T-helper 2 cell treated with Interferon-gamma antibody and Interleukin-4, amounts not matched to agents 100 ng/mL and 5 ng/mL, for 36 hours (primary cell): ENCODE data around the gene ADAMTSL2. TPM values are rescaled to one million over a fixed set of nuclear protein-coding genes. Genes with fewer than 3 reads are reported as not detected.

Source experiments
- intact Hi-C: fragments of 100-400 bp; cut with micrococcal nuclease; formaldehyde crosslinking; loops from one replicate; pipeline ENCODE4 v1.15.1; 2023
- total RNA-seq: library from RNA; stranded (reverse); gene quantifications from 2 replicates; pipeline ENCODE4 v1.2.3, GENCODE V29; 2022

The ADAMTSL2 gene
- total RNA-seq, 1 donor from 2014 or later, result not detected

- intact Hi-C loops, result no loop called here
Observed at GRCh38 chr9:133585481-133586351, 51.2 kb downstream of the ADAMTSL2 start.

- intact Hi-C loops, result no loop called here
Observed at GRCh38 chr9:133587051-133587450, 52.5 kb downstream of the ADAMTSL2 start.

- intact Hi-C loops, result no loop called here
Observed at GRCh38 chr9:133587466-133587865, 53.0 kb downstream of the ADAMTSL2 start.

- intact Hi-C loops, result no loop called here
Observed at GRCh38 chr9:133589454-133590227, 55.1 kb downstream of the ADAMTSL2 start.

- intact Hi-C loops, result no loop called here
Observed at GRCh38 chr9:133590231-133590855, 55.8 kb downstream of the ADAMTSL2 start.

GRCh38 chr9:133591116-133591910, 56.8 kb downstream of the ADAMTSL2 start:
- intact Hi-C loops, result no loop called here

GRCh38 chr9:133591985-133592384, 57.5 kb downstream of the ADAMTSL2 start:
- intact Hi-C loops, result loop anchor here (2.0 kb wide), 1 partner anchor 135 kb away; no protein-coding TSS in a partner anchor

- intact Hi-C loops, result loop anchor here (2.0 kb wide), 1 partner anchor 134 kb away; no protein-coding TSS in a partner anchor
Observed at GRCh38 chr9:133592731-133593409, 58.4 kb downstream of the ADAMTSL2 start.

- intact Hi-C loops, result loop anchor here (2.0 kb wide), 1 partner anchor 133 kb away; no protein-coding TSS in a partner anchor
Observed at GRCh38 chr9:133593587-133594253, 59.2 kb downstream of the ADAMTSL2 start.

- intact Hi-C loops, result no loop called here
Observed at GRCh38 chr9:133594310-133594709, 59.8 kb downstream of the ADAMTSL2 start.

GRCh38 chr9:133595910-133596309, 61.4 kb downstream of the ADAMTSL2 start:
- intact Hi-C loops, result no loop called here

GRCh38 chr9:133597316-133597957, 62.9 kb downstream of the ADAMTSL2 start:
- intact Hi-C loops, result no loop called here

- intact Hi-C loops, result no loop called here
Observed at GRCh38 chr9:133598978-133599377, 64.5 kb downstream of the ADAMTSL2 start.

GRCh38 chr9:133599470-133600173, 65.1 kb downstream of the ADAMTSL2 start:
- intact Hi-C loops, result no loop called here

- intact Hi-C loops, result no loop called here
Observed at GRCh38 chr9:133600739-133601138, 66.2 kb downstream of the ADAMTSL2 start.

- intact Hi-C loops, result no loop called here
Observed at GRCh38 chr9:133601746-133602145, 67.2 kb downstream of the ADAMTSL2 start.

- intact Hi-C loops, result no loop called here
Observed at GRCh38 chr9:133602277-133602676, 67.8 kb downstream of the ADAMTSL2 start.

GRCh38 chr9:133603135-133603927, 68.8 kb downstream of the ADAMTSL2 start:
- intact Hi-C loops, result no loop called here
